Nephron (organoid): ENCODE measurements around the gene AGFG2.

Source experiments
- H3K27ac Mint-ChIP-seq, 3 experiments: 2 replicates each; pipeline ENCODE4 v1.8.0; 2020; ENCODE audit warnings: mixed read lengths in 3 of 3, mild to moderate bottlenecking in 2 of 3, moderate library complexity in 1 of 3
- H3K27me3 Mint-ChIP-seq: 2 replicates; pipeline ENCODE4 v1.8.0; 2021; ENCODE audit warnings: low read depth, mild to moderate bottlenecking, moderate library complexity, mixed read lengths
- H3K36me3 Mint-ChIP-seq: 2 replicates; pipeline ENCODE4 v1.8.0; 2020; ENCODE audit warnings: low read depth, mixed read lengths
- H3K4me1 Mint-ChIP-seq: 2 replicates; pipeline ENCODE4 v1.8.0; 2020; ENCODE audit warnings: mixed read lengths
- H3K4me3 Mint-ChIP-seq, 3 experiments: 2 replicates each; pipeline ENCODE4 v1.8.0; 2020; ENCODE audit warnings: mild to moderate bottlenecking in 3 of 3, mixed read lengths in 3 of 3, moderate library complexity in 2 of 3
- H3K9me3 Mint-ChIP-seq: 2 replicates; pipeline ENCODE4 v1.8.0; 2020; ENCODE audit warnings: mixed read lengths
- TF ChIP-seq, protein P1 (sequence below), 3 experiments: fragments of 200-600 bp; sonication (generic); IDR thresholded peaks; one replicate each; pipeline ENCODE4 v1.5.0; 2021; ENCODE audit warnings: antibody characterized with exemption in 3 of 3; ENCODE audit not compliant: unreplicated experiment in 3 of 3

AGFG2 gene

DNA sequence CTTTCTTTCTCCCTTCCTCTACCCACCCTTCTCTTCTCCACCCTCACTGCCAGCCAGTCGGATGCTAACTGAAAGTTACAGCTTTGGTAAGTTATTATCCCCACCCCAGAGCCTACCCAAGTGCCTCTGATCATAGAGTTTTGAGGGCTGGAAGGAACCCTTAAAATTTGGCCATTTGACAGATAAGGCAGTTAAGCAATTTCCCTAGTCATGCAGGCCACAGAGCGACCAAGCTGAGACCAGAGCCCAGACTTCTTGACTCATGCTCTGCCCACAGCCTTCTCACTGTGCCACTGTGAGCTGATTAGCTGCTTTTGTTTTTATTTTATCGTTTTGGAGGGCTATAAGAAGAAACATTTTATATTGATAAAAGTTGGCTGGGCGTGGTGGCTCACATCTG lies 17.5 kb downstream of the AGFG2 start:
- Mint-ChIP-seq H3K4me1 (no peaks in the 10 kb centered on the region), H3K27me3 (no peaks in the 10 kb centered on the region), H3K9me3 (no peaks in the 10 kb centered on the region), H3K36me3 (peaks cover 19% of the 10 kb centered on the region), H3K27ac (no peak overlapping the region), H3K4me3 (no peak overlapping the region)
- TF ChIP-seq, protein P1, sequence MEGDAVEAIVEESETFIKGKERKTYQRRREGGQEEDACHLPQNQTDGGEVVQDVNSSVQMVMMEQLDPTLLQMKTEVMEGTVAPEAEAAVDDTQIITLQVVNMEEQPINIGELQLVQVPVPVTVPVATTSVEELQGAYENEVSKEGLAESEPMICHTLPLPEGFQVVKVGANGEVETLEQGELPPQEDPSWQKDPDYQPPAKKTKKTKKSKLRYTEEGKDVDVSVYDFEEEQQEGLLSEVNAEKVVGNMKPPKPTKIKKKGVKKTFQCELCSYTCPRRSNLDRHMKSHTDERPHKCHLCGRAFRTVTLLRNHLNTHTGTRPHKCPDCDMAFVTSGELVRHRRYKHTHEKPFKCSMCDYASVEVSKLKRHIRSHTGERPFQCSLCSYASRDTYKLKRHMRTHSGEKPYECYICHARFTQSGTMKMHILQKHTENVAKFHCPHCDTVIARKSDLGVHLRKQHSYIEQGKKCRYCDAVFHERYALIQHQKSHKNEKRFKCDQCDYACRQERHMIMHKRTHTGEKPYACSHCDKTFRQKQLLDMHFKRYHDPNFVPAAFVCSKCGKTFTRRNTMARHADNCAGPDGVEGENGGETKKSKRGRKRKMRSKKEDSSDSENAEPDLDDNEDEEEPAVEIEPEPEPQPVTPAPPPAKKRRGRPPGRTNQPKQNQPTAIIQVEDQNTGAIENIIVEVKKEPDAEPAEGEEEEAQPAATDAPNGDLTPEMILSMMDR (IDR thresholded peaks at IDR 0.05; ENCODE audit: unreplicated experiment in 3 of 3): no peak

- Mint-ChIP-seq H3K4me3 (no peak overlapping the region), H3K27me3 (no peaks in the 10 kb centered on the region), H3K4me1 (peaks cover 5% of the 10 kb centered on the region), H3K9me3 (no peaks in the 10 kb centered on the region), H3K36me3 (peaks cover 16% of the 10 kb centered on the region), H3K27ac (no peak overlapping the region)
- TF ChIP-seq, protein P1 (IDR thresholded peaks at IDR 0.05; ENCODE audit: unreplicated experiment in 3 of 3): no peak
Measured at GRCh38 chr7:100559127-100559526, 20.1 kb downstream of the AGFG2 start.

- no peaks in the 10 kb centered on the region for H3K27me3 Mint-ChIP-seq
- peaks cover 8% of the 10 kb centered on the region for H3K4me1 Mint-ChIP-seq
- no peak overlapping the region for H3K27ac Mint-ChIP-seq
- no peaks in the 10 kb centered on the region for H3K9me3 Mint-ChIP-seq
- H3K36me3 Mint-ChIP-seq: peaks cover 7% of the 10 kb centered on the region
- no peak overlapping the region for H3K4me3 Mint-ChIP-seq
- TF ChIP-seq, protein P1 (IDR thresholded peaks at IDR 0.05; ENCODE audit: unreplicated experiment in 3 of 3): no peak
Measured at GRCh38 chr7:100561491-100562194, 22.6 kb downstream of the AGFG2 start.

GRCh38 chr7:100562195-100563099 lies 23.4 kb downstream of the AGFG2 start:
- H3K9me3 Mint-ChIP-seq: no peaks in the 10 kb centered on the region
- H3K27ac Mint-ChIP-seq: peak overlapping the region in 1 of 3 experiments; percentile 56
- H3K4me3 Mint-ChIP-seq: no peak overlapping the region
- peaks cover 13% of the 10 kb centered on the region for H3K4me1 Mint-ChIP-seq
- TF ChIP-seq, protein P1 (IDR thresholded peaks at IDR 0.05; ENCODE audit: unreplicated experiment in 3 of 3): no peak
- no peaks in the 10 kb centered on the region for H3K27me3 Mint-ChIP-seq
- peaks cover 6% of the 10 kb centered on the region for H3K36me3 Mint-ChIP-seq

- peaks cover 13% of the 10 kb centered on the region for H3K4me1 Mint-ChIP-seq
- TF ChIP-seq, protein P1 (IDR thresholded peaks at IDR 0.05; ENCODE audit: unreplicated experiment in 3 of 3): no peak
- no peaks in the 10 kb centered on the region for H3K27me3 Mint-ChIP-seq
- H3K36me3 Mint-ChIP-seq: peaks cover 6% of the 10 kb centered on the region
- H3K27ac Mint-ChIP-seq: peak overlapping the region in 1 of 3 experiments; percentile 56
- no peak overlapping the region for H3K4me3 Mint-ChIP-seq
- no peaks in the 10 kb centered on the region for H3K9me3 Mint-ChIP-seq
Measured at GRCh38 chr7:100563100-100563564, 24.1 kb downstream of the AGFG2 start.
